ENCODE measurements around the gene IRAK1BP1.
"Not testable (repeated sequence)": the region's sequence is repeated elsewhere in the genome, so short reads cannot be mapped to it uniquely, and the experiment has no call there.

IRAK1BP1 gene

GRCh38 chr6:78896227-78896626 is 28.9 kb downstream of the IRAK1BP1 start:
- no peak for DNase-seq

GRCh38 chr6:78908621-78909020 is 41.3 kb downstream of the IRAK1BP1 start:
- no peak for DNase-seq

DNA sequence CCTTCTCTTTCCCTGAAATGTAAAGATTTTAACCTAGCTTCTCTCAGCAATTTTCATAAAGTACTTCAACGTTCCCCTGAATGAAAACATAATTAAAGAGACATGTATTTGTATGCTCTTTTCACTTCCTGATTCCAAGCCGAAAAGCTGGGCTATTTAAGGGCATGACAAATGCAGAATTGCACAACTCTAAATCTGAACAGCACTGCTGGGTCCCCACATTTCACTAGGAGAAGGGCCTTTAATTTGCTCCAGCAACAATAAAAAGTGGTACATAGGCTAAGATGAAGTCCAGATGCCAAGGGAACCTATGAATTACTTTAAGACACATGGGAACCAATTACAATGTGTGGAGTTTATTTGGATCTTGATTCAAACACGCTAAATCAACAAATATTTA is 42.0 kb downstream of the IRAK1BP1 start:
- no peak for DNase-seq

DNA sequence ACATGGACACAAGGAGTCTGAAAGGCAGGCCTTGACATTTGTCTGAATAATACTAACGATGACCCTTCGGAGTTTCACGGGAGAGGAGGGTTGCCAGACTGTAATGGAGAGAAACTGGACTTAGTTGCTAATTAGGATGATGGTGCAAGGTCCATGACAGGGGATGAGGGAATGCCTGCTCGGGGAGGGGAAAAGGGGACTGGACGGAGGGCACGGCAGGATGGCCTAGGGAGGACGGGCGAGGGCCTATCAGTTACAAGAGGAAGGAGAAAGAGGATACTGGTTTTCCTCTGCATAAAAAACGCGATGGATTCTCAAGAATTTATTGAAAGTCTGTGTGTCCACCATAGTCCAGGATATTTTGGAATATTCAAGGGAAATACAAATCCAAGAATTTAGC is 42.7 kb downstream of the IRAK1BP1 start:
- DNase-seq, result no peak

DNA sequence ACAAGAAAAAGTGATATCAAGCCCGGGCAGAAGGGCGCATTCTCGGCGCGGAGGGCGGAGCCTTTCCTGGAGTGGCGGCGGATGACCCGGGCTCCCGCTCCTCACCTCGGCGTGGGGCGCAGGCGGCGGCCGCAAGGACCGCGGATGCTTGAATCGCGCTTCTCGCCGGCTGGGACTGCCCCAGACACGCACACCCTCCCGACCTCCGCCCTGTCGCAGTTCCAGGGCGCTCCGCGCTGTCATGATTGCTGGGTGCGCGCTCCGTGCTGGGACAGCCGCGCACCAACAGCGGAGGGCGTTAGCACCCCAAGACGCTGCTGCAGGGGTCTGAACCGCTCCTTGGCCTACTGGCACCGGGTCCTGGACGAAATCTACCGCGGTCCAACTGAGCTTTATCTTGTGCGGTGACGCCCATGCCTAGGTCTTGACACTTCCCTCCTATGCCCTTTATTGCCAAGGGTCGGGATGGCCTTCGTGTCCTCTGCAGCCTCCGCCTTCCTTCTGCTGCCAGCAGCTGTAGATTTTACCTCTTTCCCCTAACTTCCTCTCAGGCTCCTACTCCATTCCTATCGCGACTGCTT is 43.3 kb downstream of the IRAK1BP1 start:
- DNase-seq, result no peak

- DNase-seq, result no peak
These were observed 44.0 kb downstream of the IRAK1BP1 start for GRCh38 chr6:78911218-78911940.

DNA sequence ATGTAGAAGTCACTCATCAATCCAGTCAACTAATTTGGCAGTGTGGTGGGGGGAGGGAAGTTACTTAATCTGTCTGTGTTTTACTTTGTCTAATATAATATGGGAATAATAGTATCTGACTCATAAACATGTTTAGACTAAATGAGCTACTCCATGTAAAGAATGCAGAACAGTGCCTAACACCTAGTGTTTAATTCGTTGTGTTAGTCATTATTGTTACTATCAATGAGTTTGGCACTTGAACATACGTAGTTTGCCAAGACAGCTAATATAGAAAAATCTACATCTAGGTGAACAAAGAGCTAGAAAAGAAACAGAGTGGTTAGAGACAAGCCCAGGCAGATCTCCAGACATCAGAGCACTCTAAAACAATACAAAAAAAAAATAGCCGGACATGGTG is 49.1 kb downstream of the IRAK1BP1 start:
- no peak for DNase-seq

DNA sequence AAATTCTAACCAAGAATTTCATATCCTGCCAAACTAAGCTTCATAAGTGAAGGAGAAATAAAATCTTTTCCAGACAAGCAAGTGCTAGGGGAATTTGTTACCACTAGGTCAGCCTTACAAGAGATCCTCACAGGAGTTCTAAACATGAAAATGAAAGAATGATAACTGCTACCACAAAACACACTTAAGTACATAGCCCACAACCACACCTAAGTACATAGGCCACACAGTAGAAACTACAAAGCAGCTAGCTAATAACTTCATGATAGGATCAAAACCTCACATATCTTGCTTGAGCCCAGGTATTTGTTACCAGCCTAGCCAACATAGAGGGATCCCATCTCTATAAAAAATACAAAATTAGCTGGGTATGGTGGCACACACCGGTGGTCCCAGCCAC is 50.4 kb downstream of the IRAK1BP1 start:
- DNase-seq, result no peak

DNA sequence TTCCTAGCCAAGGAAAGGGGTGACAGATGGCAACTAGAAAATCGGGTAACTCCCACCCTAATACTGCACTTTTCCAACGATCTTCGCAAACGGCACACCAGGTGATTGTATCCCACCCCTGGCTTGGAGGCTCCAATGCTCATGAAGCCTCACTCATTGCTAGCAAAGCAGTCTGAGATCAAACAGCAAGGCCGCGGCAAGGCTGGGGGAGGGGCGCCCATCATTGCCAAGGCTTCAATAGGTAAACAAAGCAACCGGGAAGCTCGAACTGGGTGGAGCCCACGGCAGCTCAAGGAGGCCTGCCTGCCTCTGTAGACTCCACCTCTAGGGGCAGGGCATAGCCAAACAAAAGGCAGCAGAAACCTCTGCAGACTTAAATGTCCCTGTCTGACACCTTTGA is 53.8 kb downstream of the IRAK1BP1 start:
- not testable (repeated sequence) for DNase-seq

DNA sequence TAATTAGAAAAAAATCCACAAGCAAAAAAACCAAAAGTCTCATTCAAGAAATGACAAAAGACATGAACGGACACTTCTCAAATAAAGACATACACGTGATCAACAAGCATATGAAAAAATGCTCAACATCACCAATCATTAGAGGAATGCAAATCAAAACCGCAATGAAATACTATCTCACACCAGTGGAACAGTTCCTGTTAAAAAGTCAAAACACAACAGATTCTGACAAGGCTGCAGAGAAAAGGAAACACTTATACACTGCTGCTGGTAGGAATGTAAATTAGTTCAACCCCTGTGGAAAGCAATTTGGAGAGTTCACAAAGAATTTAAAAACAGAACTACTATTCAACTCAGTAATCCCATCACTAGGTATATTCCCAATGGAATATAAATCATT is 58.0 kb downstream of the IRAK1BP1 start:
- no peak for DNase-seq

DNA sequence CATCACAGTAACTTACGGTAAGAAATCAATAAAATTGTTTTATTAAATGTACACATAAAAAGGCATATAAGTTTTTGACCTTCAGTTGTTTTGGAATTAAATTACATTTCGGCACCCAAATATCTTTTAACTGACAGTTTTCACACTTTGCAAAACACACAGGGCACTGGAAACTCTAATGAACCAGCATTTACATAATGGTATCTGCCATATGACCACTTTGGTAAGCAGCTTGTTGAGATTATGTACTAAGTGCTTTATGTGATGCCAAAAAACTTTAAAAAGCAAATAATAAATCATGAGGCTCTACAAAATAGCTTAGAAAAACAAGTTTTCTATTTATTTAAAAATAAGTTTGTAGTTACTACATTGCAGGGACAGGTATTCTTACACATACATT is 68.2 kb downstream of the IRAK1BP1 start:
- no peak for DNase-seq

- DNase-seq, result no peak
These were observed 69.2 kb downstream of the IRAK1BP1 start for GRCh38 chr6:78936515-78936914.

DNA sequence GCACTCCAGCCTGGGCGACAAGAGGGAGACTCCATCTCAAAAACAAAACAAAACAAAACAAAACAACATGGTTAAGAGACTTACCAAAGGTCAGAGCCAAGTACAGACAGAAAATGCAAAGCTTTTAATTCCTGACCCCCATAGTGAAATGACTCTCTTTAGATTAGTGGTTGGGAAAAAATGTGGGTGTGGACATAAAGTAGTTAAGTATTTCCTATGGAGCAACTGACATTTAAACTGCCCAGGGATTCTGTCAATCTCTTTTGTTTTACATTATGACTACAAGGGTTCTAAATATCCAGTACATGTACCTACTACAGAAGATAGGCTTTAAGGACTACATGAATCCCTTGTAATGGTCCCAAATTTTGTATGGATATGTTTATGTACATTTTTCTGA is 75.1 kb downstream of the IRAK1BP1 start:
- no peak for DNase-seq

GRCh38 chr6:78947529-78947928 is 80.2 kb downstream of the IRAK1BP1 start:
- DNase-seq, result no peak

- DNase-seq, result no peak
These were observed 80.6 kb downstream of the IRAK1BP1 start for GRCh38 chr6:78947962-78948361.

- DNase-seq, result no peak
These were observed 81.4 kb downstream of the IRAK1BP1 start for GRCh38 chr6:78948785-78949184.

- DNase-seq, result no peak
These were observed 85.0 kb downstream of the IRAK1BP1 start for GRCh38 chr6:78952362-78952761.

Data from T1000 (cell line).